DLD1 (cell line): ENCODE measurements around the gene ZCCHC24.
"Not testable (repeated sequence)": the region's sequence is repeated elsewhere in the genome, so short reads cannot be mapped to it uniquely, and the experiment has no call there.

Source experiments
- in situ Hi-C: cut with HindIII; loops from 2 replicates; pipeline ENCODE4 v1.10.0; 2017; ENCODE audit warnings: low sequenced_read_pairs

The ZCCHC24 gene

DNA sequence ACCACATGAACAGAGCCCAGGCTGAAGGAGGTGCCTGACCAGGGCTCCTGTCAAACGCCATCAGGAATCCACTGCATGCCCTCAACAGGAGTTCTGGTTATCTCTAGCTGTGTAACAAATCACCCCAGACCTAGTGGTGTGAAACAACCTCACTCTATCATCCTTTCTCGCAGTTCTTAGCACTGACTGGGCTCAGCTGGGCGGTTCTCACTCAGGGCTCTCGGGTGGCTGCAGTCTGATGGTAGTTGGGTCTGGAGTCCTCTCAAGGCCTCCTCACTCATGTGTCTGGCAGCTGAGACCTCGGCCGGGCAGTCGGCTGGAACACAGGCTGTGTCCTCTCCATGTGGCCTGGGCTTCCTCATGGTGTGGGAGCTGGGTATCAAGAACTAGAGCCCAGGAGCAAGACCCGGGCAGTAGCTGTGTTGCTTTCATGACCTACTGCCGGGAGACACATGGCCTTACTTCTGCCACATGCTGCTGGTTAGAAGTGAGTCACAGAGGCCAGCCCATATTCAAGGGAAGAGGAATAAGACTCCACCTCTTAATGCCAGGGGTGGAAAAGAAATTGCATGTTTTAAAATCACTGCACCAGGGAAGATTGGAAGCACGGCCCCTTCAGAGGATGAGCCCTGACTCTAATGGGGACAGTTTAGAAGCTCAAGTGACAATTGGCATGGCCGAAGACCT lies 107.5 kb downstream of the ZCCHC24 start:
- in situ Hi-C loops = not testable (repeated sequence)

DNA sequence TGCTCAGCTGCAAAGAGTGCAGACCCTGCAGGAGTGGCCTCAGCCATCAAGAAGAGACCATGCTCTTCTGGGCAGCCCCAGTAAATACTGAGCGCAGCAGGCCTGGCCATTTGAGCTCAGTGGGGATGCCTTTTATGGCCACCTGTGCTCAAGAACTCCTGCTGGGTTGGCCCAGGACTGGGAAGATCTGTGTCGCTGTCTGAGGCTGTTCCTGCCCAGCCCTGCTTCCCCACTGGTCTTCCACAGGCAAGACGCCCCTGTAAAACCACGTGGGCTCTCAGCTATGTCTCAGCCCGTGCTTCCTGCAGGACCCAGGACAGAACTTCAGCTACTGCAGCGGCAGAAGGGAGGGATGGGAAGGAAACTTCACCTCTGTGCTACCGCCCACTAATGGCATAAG lies 108.7 kb downstream of the ZCCHC24 start:
- in situ Hi-C loops = no loop called here

DNA sequence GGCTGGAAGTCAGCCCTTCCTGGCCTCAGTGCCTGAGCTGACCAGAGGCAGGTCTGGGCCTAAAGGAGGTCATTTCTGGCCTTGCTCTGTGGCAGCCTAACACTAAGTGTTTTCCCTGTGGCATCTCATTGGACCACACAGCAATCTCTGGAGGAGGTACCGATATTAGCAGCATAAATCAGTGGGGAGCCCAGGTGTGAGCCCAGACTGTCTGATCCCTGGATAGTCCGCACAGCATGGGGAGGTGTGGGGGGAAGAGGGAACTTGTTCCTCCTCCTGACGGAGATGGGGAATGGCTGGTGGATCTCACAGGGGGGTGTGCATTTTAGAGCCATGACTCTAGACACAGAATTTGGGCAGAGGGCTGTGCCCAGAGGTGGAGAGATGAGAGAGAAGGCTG lies 109.1 kb downstream of the ZCCHC24 start:
- in situ Hi-C loops = no loop called here

DNA sequence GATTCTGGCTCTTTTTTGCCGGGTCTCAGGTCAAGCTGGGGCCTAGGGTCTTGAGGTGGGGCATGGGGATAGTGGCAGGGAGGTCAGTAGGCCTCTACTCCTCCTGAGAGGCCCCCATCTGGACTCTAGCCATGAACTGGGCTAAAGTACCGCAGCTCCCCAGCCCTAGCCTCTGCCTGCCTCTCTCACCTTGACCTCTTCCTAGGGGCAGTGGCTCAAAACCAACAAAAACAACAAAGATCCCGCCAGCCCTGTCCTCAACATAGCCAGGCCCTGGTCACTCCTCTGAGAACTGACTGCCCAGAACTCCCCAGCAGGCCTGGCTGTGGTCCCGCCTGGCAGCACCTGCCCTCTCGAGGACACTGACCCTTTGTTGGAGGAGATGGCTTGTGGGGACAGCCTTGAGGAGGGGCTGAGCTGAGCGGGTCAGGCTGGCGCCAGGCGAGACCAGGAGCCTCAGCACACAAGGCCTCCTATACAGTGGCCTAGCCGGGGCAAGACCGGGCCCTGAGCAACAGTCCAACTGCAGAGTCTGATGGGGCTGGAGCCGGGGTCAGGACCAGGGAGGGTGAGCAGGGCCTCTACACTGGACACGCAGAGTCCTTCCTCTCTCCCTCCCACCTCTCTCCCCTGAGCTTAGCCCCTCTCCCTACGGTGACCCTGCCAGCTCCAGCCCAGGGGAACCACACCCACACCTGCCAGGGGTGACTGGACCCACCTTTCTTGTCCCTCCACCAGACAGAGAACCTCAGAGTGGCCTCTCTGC lies 109.8 kb downstream of the ZCCHC24 start:
- in situ Hi-C loops = no loop called here

DNA sequence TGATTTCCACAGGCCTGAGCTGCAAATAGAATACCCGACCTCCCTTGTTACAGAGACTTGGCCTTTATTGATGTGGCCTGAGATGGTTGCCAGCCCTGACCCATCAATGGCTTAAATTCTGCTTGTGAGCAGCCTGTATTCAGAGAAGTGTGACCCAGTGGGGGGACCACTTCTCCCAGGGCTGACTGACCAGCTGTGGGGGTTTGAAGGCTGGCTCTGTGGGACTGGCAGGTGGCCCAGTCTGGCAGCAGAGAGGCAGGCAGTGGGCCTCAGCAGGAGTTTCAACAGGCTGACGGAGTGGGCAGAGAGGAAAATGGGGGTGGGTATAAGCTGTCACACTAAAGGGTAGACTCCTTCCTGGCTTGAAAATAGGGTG lies 110.3 kb downstream of the ZCCHC24 start:
- in situ Hi-C loops = no loop called here

DNA sequence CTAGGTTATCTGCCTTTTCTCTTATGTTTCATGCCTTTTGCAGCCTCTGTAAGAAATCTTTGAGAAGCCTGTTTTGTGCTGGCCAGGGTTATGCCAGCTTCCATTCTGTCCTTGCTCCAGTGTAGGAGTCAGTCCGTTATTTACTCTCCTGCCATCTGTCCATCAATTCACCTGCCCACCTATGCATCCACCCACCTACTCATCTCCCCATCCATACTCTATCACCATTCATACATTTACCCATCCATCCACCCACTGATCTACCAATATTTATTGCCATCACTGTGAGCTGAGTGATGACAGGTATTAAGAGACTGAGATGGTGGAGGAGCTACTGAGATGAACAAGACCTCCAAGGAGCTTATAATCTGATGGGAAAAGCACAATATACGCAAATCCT lies 110.9 kb downstream of the ZCCHC24 start:
- in situ Hi-C loops = no loop called here

DNA sequence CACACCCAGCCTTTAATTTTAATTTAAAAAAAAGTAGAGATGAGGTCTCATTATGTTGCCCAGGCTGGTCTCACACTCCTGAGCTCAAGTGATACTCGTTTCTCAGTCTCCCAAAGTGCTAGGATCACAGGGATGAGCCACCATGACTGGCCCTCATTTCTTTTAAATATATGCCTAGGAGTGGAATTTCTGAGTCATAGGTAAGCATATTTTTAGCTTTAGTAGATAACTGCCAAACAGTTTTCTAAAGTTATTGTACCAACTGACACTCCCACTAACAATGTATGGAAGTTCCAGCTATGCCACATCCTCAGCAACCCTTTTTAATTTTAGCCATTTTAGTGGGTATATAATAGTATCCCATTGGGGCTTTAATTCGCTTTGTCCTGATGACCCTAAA lies 111.9 kb downstream of the ZCCHC24 start:
- in situ Hi-C loops = no loop called here

DNA sequence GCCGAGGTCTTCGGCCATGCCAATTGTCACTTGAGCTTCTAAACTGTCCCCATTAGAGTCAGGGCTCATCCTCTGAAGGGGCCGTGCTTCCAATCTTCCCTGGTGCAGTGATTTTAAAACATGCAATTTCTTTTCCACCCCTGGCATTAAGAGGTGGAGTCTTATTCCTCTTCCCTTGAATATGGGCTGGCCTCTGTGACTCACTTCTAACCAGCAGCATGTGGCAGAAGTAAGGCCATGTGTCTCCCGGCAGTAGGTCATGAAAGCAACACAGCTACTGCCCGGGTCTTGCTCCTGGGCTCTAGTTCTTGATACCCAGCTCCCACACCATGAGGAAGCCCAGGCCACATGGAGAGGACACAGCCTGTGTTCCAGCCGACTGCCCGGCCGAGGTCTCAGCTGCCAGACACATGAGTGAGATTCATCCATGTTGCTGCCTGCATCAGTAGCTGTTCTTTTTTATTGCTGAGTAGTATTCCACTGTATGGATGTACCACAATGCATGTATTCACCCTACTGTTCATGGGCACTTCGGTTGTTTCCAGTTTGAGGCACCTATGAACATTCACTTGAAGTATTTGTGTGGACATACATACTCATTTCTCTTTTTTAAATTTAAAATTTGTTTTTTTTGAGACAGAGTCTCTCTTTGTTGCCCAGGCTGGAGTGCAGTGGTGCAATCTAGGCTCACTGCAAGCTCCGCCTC lies 112.7 kb downstream of the ZCCHC24 start:
- in situ Hi-C loops = not testable (repeated sequence)
